ENCODE results near the gene DECR2. TPM values are rescaled to one million over a fixed set of nuclear protein-coding genes. Genes with fewer than 3 reads are reported as not detected.
A peak's percentile ranks its signal among the peaks of the same experiment; 100 is the strongest.

The DECR2 gene
- total RNA-seq, 1 experiment from 2014 or later: 17.1 TPM

DNA sequence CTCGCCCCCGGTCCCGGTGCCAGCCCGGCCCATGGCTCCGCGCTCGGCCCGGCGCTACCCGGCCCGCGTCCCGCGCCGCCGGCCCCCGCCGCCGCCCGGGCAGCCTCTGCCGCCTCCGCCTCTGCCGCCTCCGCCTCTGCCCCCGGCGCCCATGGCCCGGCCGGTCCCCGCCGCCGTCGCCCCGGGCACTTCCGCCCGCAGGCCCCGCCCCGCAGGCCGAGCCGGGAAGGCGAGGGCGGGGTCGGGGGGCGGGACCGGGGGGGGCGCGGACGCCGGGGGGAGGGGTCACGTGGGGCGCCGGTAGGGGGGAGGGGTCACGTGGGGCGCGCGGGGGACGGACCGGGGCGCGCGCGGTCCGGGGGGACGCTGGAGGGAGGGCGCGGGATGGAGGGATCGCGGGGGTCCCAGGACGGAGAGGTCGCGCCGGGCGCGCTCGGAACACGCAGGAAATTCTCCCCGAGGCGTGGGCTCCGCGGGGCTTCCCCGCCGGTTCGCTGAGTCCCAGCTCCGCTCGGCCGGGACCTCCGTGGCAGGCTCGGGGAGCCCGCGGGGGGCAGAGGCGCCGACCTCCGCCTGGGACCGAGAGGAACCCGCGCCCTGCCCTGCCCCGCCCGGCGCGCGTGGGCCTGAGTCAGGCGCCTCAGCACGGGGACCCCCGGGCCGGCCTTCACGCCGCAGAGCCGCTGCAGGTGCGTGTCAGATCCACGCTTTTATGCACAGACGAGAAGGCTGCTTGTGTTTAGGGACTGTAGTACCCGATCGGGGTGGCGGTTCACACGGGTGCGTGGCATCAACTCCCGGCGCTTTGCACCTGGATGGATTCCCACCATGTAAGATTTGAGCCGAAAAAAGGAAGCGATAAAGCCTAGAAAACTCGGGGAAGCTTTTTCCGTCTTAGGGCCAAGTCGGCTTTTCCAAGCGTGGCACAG lies 19.6 kb upstream of the DECR2 start, which contains the start of gene PGAP6:
PGAP6 (minus strand) TSS at position 190 of the 929 bp plus-strand sequence; CDS start at position 33, 157 bp downstream.
- Histone ChIP-seq H2AFZ (ENCODE audit: low read depth, low read length, poor library complexity, severe bottlenecking) (no peak within 1 kb of the TSS), H3K4me2 (ENCODE audit: low read length) (peak within 1 kb of the TSS; percentile 85), H3K9ac (ENCODE audit: low read length) (peak within 1 kb of the TSS; percentile 82), H3K9me3 (ENCODE audit: control insufficient read depth in 1 of 2, insufficient read depth in 1 of 2, low read depth in 1 of 2, low read length in 2 of 2) (no peaks in the 10 kb centered on the region), H3K4me1 (ENCODE audit: control insufficient read depth in 1 of 2, insufficient read depth in 2 of 2, low read length in 2 of 2) (peaks cover 6 to 18% of the 10 kb centered on the region in 2 experiments; a peak in 3 of 4 replicates), H3K79me2 (ENCODE audit: insufficient read depth, low read length) (peaks cover 7% of the 10 kb centered on the region; the same call in 1 of the 2 replicates), H4K20me1 (ENCODE audit: insufficient read depth) (no peaks in the 10 kb centered on the region), H3K4me3 (replicated peaks in 1 of 2; ENCODE audit: low read depth in 1 of 2, low read length in 2 of 2) (peak within 1 kb of the TSS; percentile 55 to 65), H3K36me3 (ENCODE audit: control insufficient read depth in 1 of 2, insufficient read depth in 2 of 2, low read length in 2 of 2) (no peaks in the 10 kb centered on the region), H3K27me3 (ENCODE audit: insufficient read depth, low read length) (no peaks in the 10 kb centered on the region), H3K27ac (ENCODE audit: low read depth, low read length) (peak within 1 kb of the TSS; percentile 81), H3K9me2 (ENCODE audit: insufficient read depth) (no peaks in the 10 kb centered on the region)
- TF ChIP-seq ELF1 (IDR thresholded peaks at IDR 0.05; ENCODE audit: borderline replicate concordance, low read depth) (no peak), SRF (IDR thresholded peaks at IDR 0.05; ENCODE audit: low read depth) (no peak), POLR2A (IDR thresholded peaks at IDR 0.05; ENCODE audit: borderline replicate concordance, extremely low read depth, insufficient read depth, insufficient read length) (peak; percentile 31), CBX3 (IDR thresholded peaks at IDR 0.05; ENCODE audit: low read depth) (no peak)
- POLR2A ChIA-PET: interaction anchor here (0.7 kb wide), 1 partner anchor 15 kb away, joined by 3 read pairs; no protein-coding TSS in a partner anchor
- ATAC-seq (peak; percentile 57), DNase-seq (ENCODE audit: low read depth, low spot score) (no peak)
- no TSS peak for BruUV-seq (replicated peaks)
- RAD21 ChIA-PET (ENCODE audit: low non-redundant PET in 1 of 2, low total read pairs in 2 of 2, uncharacterized antibody in 2 of 2, unreplicated experiment in 2 of 2): no interaction called here
- intact Hi-C loops (cut with micrococcal nuclease): no loop called here
- CTCF ChIA-PET: interaction anchor here (0.6 kb wide), 1 partner anchor 341 kb away, joined by 3 read pairs; no protein-coding TSS in a partner anchor

DNA sequence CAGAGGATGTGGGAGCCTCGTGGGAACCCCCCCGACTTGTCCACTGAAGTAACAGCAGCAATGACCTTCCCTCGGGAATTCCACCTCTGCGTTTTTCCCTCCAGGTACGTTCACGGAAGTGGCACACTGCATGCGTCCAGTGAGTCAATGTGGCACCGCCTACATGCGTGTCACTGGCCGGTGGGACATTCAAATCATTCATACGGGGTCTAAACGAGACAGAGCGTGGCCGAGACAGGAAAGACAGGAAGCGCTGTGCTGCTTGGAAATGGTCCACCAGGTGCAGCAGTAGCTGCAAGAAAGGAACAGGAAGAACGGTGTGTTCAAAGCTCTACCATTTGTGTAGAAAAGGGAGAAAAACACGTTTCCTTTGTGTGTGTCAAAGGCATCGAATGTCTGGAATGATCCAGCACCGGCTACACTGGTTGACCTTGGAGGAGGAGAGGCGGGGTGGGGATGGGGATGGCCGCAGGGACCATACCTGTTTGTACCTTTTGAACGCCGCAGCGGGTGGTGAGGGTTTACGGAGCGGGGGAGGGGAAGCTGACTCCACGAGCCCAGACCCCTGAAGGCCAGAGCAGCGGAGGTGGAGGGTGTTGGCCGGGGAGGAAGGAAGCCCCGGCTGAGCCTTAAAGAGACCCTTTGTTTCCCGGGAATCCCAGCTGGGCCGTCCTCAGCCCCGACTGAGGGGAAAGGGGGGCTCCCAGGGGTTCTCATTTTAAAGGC lies 18.2 kb upstream of the DECR2 start:
- POLR2A ChIA-PET: interaction anchor here (0.7 kb wide), 1 partner anchor 10 kb away, joined by 3 read pairs; no protein-coding TSS in a partner anchor
- peaks cover 6 to 18% of the 10 kb centered on the region in 2 experiments; a peak in 3 of 4 replicates for H3K4me1 ChIP-seq (ENCODE audit: control insufficient read depth in 1 of 2, insufficient read depth in 2 of 2, low read length in 2 of 2)
- H3K4me3 ChIP-seq (replicated peaks in 1 of 2; ENCODE audit: low read depth in 1 of 2, low read length in 2 of 2): peak overlapping the region; percentile 49 to 65
- H3K9me2 ChIP-seq (ENCODE audit: insufficient read depth): no peaks in the 10 kb centered on the region
- H3K9me3 ChIP-seq (ENCODE audit: control insufficient read depth in 1 of 2, insufficient read depth in 1 of 2, low read depth in 1 of 2, low read length in 2 of 2): no peaks in the 10 kb centered on the region
- peak; percentile 67 for ATAC-seq
- no peaks in the 10 kb centered on the region for H3K36me3 ChIP-seq (ENCODE audit: control insufficient read depth in 1 of 2, insufficient read depth in 2 of 2, low read length in 2 of 2)
- peak overlapping the region; percentile 82 for H3K9ac ChIP-seq (ENCODE audit: low read length)
- CTCF ChIA-PET: no interaction called here
- BruUV-seq (replicated peaks): no TSS peak
- RAD21 ChIA-PET (ENCODE audit: low non-redundant PET in 1 of 2, low total read pairs in 2 of 2, uncharacterized antibody in 2 of 2, unreplicated experiment in 2 of 2): no interaction called here
- peak overlapping the region; percentile 81 for H3K27ac ChIP-seq (ENCODE audit: low read depth, low read length)
- peak; percentile 59 for DNase-seq (ENCODE audit: low read depth, low spot score)
- no peaks in the 10 kb centered on the region for H3K27me3 ChIP-seq (ENCODE audit: insufficient read depth, low read length)
- H3K4me2 ChIP-seq (ENCODE audit: low read length): peak overlapping the region; percentile 85
- H3K79me2 ChIP-seq (ENCODE audit: insufficient read depth, low read length): peaks cover 7% of the 10 kb centered on the region; the same call in 1 of the 2 replicates
- no peaks in the 10 kb centered on the region for H4K20me1 ChIP-seq (ENCODE audit: insufficient read depth)
- intact Hi-C loops (cut with micrococcal nuclease): no loop called here
- H2AFZ ChIP-seq (ENCODE audit: low read depth, low read length, poor library complexity, severe bottlenecking): no peak overlapping the region
- TF ChIP-seq EZH2 (IDR thresholded peaks at IDR 0.05) (no peak), ZFX (IDR thresholded peaks at IDR 0.05) (no peak), SRF (IDR thresholded peaks at IDR 0.05; ENCODE audit: low read depth) (no peak), CBX3 (IDR thresholded peaks at IDR 0.05; ENCODE audit: low read depth) (no peak; the same call in 1 of the 2 replicates), EGR1 (IDR thresholded peaks at IDR 0.05; ENCODE audit: low read depth) (no peak), JUND (IDR thresholded peaks at IDR 0.05) (no peak)
- TF ChIP-seq, protein P1, sequence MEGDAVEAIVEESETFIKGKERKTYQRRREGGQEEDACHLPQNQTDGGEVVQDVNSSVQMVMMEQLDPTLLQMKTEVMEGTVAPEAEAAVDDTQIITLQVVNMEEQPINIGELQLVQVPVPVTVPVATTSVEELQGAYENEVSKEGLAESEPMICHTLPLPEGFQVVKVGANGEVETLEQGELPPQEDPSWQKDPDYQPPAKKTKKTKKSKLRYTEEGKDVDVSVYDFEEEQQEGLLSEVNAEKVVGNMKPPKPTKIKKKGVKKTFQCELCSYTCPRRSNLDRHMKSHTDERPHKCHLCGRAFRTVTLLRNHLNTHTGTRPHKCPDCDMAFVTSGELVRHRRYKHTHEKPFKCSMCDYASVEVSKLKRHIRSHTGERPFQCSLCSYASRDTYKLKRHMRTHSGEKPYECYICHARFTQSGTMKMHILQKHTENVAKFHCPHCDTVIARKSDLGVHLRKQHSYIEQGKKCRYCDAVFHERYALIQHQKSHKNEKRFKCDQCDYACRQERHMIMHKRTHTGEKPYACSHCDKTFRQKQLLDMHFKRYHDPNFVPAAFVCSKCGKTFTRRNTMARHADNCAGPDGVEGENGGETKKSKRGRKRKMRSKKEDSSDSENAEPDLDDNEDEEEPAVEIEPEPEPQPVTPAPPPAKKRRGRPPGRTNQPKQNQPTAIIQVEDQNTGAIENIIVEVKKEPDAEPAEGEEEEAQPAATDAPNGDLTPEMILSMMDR (IDR thresholded peaks at IDR 0.05 in 2 of 3, conservative IDR thresholded peaks at IDR 0.05 in 1 of 3; ENCODE audit: borderline replicate concordance in 1 of 3, insufficient read depth in 1 of 3, low read depth in 2 of 3, low read length in 2 of 3): no peak
- TF ChIP-seq, protein P2, sequence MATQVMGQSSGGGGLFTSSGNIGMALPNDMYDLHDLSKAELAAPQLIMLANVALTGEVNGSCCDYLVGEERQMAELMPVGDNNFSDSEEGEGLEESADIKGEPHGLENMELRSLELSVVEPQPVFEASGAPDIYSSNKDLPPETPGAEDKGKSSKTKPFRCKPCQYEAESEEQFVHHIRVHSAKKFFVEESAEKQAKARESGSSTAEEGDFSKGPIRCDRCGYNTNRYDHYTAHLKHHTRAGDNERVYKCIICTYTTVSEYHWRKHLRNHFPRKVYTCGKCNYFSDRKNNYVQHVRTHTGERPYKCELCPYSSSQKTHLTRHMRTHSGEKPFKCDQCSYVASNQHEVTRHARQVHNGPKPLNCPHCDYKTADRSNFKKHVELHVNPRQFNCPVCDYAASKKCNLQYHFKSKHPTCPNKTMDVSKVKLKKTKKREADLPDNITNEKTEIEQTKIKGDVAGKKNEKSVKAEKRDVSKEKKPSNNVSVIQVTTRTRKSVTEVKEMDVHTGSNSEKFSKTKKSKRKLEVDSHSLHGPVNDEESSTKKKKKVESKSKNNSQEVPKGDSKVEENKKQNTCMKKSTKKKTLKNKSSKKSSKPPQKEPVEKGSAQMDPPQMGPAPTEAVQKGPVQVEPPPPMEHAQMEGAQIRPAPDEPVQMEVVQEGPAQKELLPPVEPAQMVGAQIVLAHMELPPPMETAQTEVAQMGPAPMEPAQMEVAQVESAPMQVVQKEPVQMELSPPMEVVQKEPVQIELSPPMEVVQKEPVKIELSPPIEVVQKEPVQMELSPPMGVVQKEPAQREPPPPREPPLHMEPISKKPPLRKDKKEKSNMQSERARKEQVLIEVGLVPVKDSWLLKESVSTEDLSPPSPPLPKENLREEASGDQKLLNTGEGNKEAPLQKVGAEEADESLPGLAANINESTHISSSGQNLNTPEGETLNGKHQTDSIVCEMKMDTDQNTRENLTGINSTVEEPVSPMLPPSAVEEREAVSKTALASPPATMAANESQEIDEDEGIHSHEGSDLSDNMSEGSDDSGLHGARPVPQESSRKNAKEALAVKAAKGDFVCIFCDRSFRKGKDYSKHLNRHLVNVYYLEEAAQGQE (IDR thresholded peaks at IDR 0.05; ENCODE audit: low read depth): no peak
- TF ChIP-seq, protein P3, sequence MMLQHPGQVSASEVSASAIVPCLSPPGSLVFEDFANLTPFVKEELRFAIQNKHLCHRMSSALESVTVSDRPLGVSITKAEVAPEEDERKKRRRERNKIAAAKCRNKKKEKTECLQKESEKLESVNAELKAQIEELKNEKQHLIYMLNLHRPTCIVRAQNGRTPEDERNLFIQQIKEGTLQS (IDR thresholded peaks at IDR 0.05): no peak
